ENCODE results near the gene TMEM131.
A peak's percentile ranks its signal among the peaks of the same experiment; 100 is the strongest.
"Not testable (repeated sequence)": the region's sequence is repeated elsewhere in the genome, so short reads cannot be mapped to it uniquely, and the experiment has no call there.

TMEM131 gene

DNA sequence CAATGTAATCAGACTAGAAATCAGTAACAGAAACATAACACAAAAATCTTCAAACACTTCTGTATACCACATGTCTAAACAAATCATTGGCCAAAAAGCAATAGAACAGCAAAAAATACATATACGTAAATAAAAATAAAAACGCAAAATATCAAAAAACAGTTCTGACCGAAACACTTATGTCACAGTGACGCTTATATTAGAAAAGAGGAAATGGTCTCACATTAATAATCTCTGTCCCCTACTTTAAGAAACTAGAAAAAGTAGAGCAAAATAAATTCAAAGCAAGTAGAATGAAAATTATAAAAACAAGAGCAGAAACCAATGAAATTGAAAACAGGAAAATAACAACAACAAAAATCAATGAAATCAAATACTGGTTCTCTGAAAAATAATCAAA lies 41.9 kb downstream of the TMEM131 start:
- no peak for DNase-seq

GRCh38 chr2:97952357-97952756 lies 43.4 kb downstream of the TMEM131 start:
- no peak for DNase-seq

DNA sequence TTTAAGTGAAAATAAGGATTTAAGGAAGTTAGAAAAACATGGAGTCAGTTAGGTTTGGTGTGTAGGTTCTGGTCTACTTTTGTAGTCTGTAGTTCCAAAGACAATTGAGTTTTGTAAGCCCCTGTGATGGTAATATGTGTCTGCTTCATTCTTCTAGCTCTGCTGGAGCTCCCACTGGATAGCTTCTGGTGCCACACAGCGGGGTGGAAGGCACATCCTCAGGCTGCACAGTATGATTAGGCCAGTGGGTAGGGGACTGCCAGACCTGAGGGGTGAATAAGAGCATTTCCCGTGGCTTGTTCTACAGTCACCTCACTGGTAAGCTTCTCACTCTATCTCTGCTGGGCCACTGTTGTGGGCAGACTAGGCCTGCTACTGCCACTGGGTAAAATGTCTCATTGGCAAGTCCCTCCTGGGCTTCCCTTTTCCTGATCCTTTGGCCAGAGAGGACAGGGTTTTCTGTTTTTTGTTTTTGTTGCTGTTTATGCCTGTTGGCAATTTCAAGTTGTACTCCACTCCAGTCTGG lies 44.5 kb downstream of the TMEM131 start:
- no peak for DNase-seq

DNA sequence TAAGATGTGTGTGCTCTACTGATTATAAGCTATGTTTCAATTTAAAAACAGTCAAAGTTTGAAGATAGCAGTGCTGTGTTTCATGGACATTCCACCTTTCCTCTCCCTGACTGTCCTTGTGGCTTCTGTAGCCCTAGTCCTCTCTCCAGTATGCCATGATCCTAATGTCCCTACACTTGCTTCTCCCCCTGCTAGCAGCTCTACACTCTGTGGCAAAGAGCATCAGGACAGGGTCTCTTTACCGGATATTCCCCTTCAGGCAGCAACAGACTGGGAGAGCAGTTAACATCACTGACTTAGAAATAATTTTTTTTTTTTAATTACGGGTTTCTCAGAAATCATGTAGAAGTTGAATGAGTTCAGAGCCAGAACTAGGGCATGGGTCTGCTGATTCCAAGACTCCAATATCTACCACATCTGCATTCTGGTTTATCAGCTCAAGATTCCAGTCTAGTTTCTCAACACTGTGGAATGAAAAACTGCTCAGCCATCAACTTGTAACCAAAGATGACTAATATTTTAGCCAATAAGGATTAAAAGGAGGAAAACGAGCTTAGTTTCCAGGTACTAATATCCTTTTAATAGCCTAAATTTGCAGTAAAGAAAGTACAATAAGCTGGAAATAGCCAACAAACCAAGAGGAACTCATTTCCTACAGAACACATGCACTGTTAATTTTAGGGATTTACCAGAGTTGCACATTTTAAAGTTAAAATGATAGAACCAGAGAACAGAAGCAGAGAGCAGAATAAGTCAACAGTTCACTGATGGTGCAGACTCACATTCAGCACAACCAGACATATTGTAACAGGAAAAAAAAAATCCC lies 45.2 kb downstream of the TMEM131 start:
- no peak for DNase-seq

GRCh38 chr2:97948926-97949325 lies 46.8 kb downstream of the TMEM131 start:
- no peak for DNase-seq

DNA sequence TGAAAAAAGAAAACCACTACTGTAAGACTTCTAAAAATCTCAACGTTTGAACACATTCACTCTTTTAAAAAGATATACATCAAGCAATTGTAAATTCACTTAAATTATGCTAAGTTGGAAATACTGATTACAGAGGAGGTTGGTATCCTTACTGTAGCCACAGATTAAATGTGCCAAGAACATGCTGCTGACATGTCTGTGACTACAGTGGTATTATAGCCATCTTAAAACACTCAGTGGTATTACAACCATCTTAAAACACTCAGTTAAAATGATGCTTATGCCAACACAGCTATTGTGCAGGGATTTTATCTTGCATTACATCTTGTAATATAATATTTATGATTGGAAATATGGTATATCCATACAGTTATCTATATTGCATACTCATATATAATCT lies 50.0 kb downstream of the TMEM131 start:
- DNase-seq, result no peak

DNA sequence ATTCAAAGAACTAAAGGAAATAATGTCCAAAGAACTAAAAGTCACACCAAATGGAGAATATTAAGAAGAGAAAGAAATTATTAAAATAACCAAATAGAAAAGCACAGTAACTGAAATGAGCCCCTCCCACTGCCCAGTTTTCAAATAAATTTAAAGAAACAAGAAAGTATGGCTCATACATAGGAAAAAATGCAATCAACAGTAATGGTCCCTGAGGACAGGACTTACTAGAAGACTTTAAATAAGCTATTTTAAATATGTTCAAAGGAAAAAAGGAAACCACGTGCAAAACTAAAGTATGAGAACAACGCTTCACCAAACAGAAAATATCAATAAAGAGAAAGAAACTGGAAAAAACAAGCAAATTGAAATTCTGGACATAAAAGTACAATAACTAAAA lies 58.9 kb downstream of the TMEM131 start:
- DNase-seq, result no peak

- peak; percentile 6 for DNase-seq
Measured at GRCh38 chr2:97936199-97936598, 59.5 kb downstream of the TMEM131 start.

GRCh38 chr2:97935719-97936161 lies 60.0 kb downstream of the TMEM131 start:
- DNase-seq, result peak; percentile 7

DNA sequence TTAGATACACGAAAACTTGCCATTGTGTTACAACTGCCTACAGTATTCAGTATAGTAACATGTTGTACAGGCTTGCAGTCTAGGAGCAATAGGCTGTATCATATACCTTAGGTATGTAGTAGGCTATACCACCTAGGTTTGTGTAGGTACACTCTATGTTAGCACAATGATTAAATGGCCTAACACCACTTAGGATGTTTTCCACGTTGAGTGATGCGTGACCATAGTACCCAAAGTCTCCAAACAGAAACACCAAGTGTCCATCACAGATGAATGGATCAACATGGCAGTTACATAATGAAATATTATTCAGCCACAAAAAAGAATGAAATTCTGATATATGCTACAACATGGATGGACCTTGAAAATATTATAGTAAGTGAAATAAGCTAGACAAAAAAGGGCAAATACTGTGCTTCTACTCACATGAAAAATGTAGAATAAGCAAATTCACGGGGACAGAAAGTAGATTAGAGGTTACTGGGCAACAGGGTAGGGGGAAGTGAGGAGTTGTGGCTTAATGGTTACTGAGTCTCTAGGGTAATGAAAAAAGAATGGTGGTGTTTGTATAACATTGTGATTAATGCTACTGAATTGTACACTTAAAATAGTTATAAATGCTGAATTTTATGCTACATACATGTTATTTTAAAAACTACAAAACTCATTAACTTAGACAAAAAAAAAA lies 62.6 kb downstream of the TMEM131 start:
- no peak for DNase-seq

DNA sequence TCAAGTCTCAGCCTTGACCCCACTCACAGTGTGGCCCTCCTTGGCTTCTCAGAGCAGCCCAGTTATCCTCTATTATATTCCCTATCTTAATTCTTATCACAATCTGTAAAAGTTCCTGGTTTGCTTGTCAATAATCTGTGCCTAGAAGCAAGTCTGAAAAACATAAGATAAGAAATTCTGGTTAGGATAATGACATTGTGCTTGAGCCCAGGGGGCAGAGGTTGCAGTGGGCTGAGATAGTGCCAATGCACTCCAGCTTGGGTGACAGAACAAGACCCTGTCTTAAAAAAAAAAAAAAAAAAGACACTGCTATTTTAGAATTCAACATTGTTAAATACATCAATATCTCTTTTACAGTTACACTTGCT lies 63.9 kb downstream of the TMEM131 start:
- no peak for DNase-seq

- no peak for DNase-seq
Measured at GRCh38 chr2:97931118-97931857, 64.5 kb downstream of the TMEM131 start.

- DNase-seq, result no peak
Measured at GRCh38 chr2:97928591-97928990, 67.2 kb downstream of the TMEM131 start.

- DNase-seq, result no peak
Measured at GRCh38 chr2:97926946-97927345, 68.8 kb downstream of the TMEM131 start.

DNA sequence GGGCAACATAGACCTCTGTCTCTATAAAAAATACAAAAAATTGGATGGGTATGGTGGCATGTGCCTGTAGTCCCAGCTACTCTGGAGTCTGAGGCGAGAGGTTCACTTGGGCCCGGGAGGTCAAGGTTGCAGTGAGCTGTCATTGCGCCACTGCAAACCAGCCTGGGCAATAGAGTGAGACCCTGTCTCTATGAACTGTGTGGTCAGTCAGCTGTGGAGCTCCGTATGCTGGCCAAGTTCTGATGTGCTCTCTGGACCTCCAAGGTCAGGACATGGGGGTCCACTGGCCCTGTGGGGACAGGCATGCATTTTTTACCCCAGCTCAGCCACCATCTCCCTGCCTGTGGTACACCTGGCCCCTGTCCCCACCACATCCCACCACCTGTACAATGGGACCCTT lies 71.6 kb downstream of the TMEM131 start:
- DNase-seq, result no peak

DNA sequence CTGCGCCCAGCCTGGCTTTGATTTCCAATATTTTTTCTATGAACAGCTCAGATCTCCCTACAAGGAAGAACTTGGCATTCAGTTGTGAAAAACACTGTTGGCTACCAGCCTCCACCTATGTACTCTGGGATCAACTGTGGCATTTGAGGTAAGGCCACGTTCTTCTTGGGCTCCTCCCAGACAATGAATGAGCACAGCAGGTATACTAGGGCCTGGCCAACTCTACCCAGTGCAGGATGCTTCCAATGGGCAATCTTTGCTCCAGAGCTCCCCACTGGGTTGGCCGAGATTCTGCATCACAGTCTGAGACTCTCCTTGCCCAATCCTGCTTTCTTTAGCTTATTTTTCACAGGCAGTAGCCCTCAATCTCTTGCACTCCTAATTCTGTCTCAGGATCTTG lies 75.9 kb downstream of the TMEM131 start:
- DNase-seq, result no peak

DNA sequence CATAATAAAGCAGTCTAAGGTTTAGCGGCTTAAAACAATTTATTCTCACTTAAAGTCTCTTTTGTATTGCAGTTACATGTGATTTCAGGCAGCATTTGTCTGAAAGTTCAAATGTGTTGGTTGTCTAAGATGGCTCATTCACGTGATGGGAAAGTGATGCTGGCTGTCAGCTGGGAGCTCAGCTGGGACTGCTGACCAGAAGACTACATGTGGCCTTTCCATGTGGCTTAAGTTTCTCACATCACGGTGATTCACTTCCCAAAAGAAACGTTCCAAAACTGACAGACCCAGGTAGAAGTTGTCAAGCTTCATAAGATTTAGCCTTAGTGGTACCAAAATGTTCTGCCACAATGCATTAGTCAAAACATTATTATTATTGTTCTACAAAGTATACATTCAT lies 76.9 kb downstream of the TMEM131 start:
- DNase-seq, result no peak

- DNase-seq, result not testable (repeated sequence)
Measured at GRCh38 chr2:97917668-97918067, 78.1 kb downstream of the TMEM131 start.

DNA sequence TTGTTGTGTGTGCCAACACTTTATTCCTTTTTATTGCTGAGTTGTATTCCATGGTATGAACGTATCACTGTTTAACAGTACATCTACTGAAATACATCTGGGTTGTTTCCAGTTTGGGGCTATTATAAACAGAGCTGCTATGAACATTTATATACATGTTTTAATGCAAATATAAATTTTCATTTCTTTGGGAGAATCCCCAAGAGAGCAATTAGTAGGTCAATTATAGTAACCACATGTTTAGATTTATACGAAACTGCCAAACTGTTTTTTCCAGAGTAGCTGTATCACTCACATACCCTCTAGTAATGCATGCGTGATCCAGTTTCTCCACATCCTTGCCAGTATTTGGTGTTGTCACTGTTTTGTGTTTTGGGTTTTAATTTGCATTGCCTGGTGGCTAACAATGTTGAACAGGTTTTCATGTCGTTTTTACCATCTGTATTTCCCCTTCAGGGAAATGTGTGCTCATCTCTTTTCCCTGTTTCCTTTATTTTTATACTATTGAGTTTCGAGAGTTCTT lies 81.0 kb downstream of the TMEM131 start:
- no peak for DNase-seq

- DNase-seq, result no peak
Measured at GRCh38 chr2:97913846-97914245, 81.9 kb downstream of the TMEM131 start.

- DNase-seq, result no peak
Measured at GRCh38 chr2:97911922-97912575, 83.7 kb downstream of the TMEM131 start.
